Measurements from ENCODE around the gene TMIGD1.

DNA sequence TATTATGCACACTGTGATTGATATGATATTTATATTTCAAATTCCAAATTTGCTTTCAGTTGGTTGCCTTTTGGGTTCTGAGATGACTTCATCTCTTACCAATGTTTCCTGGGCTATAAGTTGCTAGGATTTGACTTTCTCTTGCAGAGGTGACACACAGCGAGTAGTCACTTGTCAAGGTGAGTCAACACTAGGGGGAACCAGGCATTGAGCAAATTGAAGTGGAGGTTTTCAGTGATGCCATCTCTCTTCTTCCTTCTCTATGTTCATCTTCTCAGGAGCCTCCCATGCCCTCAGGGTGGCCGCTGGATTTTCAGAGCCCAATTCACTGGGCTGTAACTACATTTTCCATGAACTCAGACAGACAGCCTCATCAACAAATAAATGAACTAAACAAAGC is 38.9 kb upstream of the TMIGD1 start:
- TF ChIP-seq, protein P1, sequence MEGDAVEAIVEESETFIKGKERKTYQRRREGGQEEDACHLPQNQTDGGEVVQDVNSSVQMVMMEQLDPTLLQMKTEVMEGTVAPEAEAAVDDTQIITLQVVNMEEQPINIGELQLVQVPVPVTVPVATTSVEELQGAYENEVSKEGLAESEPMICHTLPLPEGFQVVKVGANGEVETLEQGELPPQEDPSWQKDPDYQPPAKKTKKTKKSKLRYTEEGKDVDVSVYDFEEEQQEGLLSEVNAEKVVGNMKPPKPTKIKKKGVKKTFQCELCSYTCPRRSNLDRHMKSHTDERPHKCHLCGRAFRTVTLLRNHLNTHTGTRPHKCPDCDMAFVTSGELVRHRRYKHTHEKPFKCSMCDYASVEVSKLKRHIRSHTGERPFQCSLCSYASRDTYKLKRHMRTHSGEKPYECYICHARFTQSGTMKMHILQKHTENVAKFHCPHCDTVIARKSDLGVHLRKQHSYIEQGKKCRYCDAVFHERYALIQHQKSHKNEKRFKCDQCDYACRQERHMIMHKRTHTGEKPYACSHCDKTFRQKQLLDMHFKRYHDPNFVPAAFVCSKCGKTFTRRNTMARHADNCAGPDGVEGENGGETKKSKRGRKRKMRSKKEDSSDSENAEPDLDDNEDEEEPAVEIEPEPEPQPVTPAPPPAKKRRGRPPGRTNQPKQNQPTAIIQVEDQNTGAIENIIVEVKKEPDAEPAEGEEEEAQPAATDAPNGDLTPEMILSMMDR (IDR thresholded peaks at IDR 0.05): no peak
- TF ChIP-seq POLR2A (IDR thresholded peaks at IDR 0.05): no peak
